ENCODE data around the gene NFRKB.

DNA sequence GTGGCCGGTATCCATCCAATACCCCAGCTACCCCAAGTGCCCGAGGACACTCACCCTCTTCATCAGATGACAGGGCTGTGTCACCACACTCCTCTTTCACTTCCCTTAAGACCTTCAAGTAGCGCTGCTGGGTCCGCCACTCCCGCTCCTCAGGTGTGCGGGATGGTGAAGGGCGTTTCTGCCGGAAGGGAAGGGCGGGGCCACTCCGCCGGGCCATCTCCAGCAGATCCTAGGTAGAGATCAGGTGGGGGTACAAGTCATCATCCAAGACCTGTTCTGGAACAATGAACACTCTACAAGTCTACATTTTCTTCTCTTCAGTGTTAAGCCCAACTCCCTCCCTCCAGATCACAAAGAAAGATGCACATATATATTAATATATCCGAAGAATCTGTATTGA lies 10.0 kb downstream of the NFRKB start:
- TF ChIP-seq EZH2phosphoT487 (IDR thresholded peaks at IDR 0.05; ENCODE audit: low read depth) (no peak), CTCF (IDR thresholded peaks at IDR 0.05; ENCODE audit: low read depth, low read length) (no peak)
